Stimulated activated CD8-positive, alpha-beta memory T cell treated with anti-CD3 and anti-CD28 coated beads, Interleukin-12 subunit alpha, Interleukin-12 subunit beta, amount 100 ng/mL, for 24 hours (primary cell): ENCODE results near the gene METTL9.
"Not testable (repeated sequence)": the region's sequence is repeated elsewhere in the genome, so short reads cannot be mapped to it uniquely, and the experiment has no call there.

ENCODE experiments used
- DNase-seq: peaks from one replicate; pipeline ENCODE4 v3.0.0-alpha.2; 2020; ENCODE audit errors: extremely low read depth

The METTL9 gene

DNA sequence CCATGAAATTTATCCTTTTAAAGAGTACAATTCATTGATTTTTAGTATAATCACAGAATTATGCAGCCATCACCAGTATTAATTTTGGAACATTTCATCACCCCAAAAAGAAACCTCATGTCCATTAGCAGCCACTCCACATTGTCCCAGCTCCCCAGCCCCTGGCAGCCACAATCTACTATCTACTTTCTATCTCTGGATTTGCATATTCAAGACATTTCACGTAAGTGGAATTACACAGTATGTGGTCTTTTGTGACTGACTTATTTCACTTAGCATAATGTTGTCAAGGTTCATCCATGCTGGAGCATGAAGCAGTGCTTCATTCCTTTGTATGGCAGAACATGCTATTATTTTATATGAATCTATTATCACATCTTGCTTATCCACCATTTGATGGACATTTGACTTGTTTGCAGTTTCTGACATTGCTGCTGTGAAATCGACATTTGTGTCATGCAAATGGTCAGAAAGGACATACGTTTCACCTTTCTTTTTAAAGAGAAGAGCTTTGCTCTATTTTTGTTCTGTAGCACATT lies 10.7 kb downstream of the METTL9 start:
- no peak for DNase-seq

DNA sequence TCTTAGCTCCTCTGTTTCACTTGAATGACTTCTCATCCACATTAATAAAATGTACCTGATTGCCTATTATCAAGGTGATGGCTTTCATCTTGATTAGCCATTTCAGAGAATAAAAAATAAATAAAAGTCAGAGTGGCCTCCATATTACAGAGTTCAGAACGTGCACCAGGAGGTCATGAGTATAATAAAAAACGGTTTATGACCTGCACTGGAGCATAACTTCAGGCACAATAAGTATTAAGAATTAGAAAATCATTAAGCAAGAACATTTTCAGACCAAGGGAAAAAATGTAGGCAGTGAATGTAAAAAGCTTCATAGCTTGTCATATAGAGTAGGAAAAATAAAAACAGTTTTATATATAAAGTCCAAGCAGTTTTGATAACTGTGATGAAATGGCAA lies 11.4 kb downstream of the METTL9 start:
- no peak for DNase-seq

DNA sequence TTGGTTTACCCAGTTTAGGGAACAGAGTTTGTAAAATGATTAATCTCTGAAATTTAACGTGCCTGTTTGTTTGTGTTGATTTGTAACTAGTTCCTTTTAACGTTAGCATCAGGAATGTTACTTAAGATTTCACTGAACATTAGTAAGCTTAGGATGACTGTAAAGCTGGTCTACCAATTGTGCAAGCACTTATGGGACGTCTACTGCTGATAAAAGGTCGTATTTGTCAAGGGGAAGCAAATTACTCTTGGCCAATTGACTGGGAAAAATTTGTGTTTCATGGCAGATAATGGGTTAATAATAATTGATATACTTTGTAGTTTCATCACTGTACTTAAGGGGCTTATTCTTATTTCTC lies 11.8 kb downstream of the METTL9 start:
- DNase-seq: no peak

DNA sequence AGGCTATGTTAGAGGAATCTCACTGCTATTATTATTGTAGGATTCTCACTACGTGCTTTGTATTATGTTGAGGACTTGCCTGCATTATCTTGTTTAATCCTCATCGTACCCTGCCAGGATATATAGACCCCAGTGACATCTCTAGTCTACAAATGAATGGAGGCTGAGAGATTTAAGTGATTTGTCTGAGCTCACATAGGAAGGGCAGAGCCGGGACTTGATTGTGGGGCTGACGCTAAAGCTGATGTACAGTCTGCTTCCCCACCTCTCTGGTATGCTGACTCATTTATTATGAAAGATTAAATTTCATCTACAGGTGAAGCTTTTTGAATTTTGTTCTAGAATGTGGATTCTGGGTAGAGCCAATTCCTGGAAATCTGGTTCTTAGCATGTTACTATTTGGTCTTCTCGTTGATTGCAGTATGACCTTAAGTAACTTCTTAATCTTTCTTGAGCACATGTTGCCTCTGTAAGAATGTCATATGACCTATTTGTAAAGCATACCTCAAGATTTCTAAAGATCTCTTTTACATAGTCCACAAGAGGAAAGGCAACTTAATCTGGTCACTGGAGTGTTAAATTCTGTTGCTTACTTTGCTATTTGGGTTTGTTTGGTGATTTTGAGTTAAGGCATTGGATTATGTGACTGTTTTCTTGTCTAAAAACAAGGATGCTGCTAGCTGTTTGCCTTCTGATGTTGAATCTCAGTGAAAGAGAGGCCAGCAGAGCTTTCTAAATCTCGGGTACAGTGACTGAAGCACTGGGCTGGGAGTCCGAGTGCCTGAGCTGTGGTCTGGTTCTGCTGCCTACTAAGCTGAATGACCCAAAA lies 12.4 kb downstream of the METTL9 start:
- no peak for DNase-seq

DNA sequence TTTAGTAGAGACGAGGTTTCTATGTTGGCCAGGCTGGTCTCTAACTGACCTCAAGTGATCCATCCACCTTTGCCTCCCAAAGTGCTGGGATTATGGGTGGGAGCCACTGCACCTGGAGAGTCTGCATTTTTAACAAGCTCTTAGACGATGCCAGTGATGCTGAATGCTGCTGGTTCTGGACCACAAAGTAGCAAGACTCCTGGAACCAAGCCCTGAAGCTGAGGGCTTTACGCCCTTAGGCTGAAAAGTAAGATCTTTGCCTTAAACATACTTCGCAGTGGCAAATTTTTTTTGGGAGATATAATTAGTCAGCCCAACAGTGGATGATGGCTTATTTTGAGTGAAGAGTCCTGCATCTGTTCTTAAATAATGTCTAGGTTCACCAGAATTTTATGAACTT lies 14.0 kb downstream of the METTL9 start:
- no peak for DNase-seq

DNA sequence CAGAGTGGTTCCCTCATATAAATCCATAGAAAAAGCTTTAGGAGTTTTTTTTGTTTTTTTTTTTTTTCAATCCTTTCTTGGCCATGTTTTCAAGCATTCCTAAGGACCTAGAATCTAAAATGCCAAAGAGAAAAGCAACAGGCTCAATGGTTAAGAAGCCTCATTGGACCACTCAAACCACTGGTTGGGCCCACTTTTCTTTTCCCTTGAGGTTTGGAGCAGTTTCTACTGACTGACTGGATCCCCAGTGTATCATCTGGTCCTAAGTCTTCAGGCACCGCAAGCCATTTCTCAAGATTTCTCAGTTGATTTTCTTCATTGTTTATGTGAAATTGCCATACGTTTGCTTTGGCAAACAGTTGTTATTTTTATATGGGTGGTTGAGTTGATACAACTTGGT lies 14.4 kb downstream of the METTL9 start:
- no peak for DNase-seq

DNA sequence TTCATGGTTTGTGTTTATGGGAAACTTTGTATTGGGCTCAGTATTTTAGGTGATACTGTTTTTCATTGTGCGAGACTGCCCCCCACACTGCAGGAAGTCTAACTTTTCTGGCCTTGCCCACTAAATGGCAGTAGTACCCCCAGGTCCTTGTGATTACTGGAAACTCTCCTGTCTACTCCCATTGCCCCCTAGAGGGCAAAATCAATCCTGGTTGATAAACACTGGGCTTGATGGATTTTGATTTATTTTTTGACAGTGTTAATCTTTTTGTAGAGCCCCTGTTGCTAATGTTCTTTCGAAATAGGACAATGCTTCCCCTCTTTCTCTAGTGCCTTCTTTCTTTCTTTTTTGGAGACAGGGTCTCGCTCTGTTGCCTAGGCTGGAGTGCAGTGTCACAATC lies 15.5 kb downstream of the METTL9 start:
- no peak for DNase-seq

DNA sequence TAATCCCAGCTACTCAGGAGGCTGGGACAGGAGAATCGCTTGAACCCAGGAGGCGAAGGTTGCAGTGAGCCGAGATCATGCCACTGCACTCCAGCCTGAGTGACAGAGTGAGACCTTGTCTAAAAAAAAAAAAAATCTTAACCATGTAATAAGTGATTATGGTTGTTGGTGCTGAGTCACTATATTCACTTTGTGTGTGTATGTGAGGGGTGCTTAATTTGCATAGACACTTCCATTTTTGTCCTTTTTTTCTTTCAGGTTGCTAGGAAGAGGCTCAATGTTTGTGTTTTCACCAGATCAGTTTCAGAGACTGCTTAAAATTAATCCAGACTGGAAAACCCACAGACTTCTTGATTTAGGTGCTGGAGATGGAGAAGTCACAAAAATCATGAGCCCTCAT lies 18.2 kb downstream of the METTL9 start:
- DNase-seq: no peak

DNA sequence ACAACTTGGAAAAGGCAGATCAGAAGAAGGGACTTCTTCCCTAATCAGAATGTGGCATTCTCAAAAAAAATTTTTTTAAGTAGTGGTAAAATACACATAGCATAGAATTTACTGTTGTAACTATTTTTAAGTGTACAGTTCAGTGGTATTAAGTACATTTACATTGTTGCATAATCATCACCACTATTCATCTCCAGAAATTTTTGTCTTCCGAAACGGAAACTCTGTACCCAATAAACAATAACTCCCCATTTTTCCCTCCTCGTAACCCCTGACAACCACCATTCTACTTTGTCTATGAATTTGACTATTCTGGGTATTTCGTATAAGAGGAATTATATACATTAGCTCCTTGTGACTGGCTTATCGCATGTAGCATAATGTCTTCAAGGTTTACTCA lies 18.9 kb downstream of the METTL9 start:
- no peak for DNase-seq

DNA sequence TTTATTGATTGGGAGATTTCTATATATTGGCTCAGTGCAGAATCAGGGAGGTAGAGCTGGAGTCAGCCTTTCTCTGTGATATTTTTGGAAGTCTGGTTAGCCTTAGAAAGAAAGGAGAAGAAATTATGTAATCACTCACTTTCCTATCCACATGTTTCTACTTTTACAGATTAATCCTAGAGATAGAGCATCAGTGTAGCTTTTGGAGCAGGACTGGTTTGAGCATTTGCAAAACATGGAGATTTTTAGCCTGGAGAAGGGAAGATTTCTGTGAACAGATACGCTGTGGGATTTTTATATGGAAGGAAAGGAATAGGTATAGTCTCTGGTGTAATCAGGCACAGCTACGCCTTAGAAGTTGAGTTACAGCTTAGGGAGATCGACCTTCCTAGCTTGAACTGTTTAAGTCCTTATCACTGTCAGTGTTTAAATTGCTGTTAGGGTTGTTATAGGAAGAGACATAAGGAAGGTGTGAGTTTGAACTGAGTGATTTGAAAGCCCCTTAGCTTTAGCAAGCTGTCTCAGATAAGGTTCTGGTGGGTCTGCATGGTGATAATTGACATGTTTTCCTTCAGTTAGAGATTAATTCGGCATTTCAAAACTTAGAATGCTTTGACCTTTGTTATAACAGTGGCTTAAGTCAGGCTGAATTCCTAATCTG lies 20.5 kb downstream of the METTL9 start:
- no peak for DNase-seq

DNA sequence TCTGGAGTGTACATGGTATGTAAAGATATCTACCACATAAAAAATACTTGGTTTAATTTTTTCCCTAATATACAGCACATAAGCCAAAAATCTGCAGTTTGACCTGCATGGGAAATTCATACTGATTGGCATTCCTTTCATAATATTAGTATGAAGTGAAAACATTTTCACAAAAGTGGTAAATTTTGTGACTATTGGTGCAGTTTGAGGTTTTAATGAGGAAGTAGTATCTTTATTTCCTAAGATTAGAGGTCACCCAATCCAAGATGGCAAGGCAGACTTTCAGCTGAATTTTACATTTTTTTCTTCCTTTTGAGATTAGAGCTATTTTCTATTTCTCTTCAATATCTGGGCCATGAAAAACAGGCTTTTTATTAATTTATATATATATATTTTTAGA lies 21.2 kb downstream of the METTL9 start:
- no peak for DNase-seq

DNA sequence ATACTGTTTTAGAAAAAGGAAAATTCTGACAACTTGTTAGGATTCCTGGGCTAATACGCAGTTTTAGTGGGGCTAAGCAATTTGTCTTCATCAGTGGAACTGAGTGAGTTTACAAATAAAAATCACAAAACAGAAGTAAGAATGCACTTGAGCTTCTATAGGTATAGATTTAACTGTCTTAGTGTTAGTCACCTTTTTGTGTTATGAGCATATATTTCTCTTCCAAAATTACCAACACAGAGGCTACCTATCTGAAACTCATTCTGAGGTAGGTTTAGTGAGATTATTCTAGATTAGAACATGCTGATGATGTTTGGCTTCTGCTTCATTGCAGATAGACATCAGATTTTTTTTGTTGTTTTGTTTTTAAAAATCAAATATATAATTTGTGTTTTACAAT lies 23.2 kb downstream of the METTL9 start:
- DNase-seq: no peak

DNA sequence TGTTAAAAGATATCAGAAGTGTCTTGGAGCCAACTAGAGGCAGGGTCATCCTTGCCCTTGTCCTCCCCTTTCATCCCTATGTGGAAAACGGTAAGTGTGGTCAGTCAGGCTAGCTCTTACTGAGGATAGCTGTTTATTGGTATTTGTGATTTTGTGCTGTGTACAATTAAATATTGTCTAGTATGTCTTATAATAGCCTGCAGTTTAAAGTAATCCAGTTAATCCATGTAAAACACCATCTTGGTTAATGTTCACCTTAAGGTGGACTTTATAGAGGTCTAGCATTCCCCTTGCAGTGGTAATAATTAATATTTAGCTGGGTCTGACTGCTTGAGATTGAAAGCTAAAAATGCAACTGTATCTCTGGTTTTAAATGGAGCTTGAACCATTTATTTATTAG lies 25.6 kb downstream of the METTL9 start:
- no peak for DNase-seq

DNA sequence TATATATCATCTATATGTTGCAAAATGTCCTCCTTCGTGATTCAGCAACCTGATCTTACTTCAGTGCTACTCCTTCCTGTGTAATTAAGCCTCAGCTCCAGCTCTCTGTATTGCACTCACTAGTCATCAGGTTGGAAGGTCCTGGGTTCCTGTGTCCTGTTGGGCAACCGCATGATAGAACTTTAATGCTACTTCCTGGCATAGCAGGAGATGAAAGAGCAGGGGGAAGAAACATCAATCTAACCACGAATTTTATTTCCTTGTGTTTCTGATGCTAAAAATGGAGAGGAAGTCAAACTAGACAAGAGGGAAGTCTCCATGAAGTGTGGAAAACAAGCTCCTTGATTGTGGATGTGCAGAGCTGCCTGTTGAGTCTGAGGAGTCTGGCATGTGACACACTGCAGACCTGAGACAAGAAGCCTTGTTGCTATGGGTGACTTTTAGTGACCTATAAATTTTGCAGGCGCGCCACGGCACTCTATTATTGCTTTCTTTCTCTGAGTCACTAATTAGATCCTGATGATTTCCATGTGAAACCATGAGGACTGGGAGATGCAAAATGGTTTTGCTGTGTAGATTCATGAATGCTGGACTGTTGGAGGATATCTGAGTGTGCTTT lies 27.4 kb downstream of the METTL9 start:
- no peak for DNase-seq

DNA sequence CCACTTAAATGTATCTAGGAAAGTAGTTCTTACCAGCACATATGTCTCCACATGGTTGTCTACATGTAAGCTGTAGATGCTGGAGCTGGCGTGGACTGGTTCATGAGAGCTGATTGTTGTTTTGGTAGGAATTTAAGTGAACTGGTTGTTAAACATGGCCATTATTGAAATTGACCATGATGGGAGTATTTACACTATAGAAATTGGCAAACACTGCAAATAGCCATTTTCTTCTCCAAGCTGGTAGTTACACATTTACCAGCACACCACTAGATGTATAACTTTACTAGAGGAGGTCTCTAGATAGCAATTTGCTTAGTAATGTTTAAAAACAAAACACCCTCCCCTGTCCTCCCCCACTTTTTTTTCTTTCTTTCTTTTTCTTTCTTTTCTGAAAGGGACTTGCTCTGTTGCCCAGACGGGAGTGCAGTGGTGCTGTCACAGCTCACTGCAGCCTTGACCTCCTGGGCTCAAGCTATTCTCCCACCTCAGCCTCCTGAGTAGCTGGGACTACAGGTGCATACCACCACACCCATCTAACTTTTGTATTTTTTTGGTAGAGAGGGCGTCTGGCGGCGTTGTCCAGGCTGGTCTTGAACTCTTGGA lies 28.8 kb downstream of the METTL9 start:
- no peak for DNase-seq

DNA sequence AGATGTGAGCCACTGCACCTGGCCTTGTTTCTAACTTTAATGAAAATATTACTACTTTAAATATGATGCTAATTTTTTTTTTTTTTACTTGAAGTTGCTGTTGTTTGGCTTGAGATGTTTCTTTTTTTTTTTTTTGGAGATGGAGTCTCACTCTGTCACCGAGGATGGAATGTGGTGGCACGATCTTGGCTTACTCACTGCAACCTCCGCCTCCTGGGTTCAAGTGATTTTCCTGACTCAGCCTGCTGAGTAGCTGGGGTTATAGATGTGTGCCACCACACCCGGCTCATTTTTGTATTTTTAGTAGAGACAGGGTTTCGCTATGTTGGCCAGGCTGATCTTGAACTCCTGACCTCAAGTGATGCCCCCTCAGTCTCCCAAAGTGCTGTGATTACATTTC lies 29.4 kb downstream of the METTL9 start:
- DNase-seq: no peak

DNA sequence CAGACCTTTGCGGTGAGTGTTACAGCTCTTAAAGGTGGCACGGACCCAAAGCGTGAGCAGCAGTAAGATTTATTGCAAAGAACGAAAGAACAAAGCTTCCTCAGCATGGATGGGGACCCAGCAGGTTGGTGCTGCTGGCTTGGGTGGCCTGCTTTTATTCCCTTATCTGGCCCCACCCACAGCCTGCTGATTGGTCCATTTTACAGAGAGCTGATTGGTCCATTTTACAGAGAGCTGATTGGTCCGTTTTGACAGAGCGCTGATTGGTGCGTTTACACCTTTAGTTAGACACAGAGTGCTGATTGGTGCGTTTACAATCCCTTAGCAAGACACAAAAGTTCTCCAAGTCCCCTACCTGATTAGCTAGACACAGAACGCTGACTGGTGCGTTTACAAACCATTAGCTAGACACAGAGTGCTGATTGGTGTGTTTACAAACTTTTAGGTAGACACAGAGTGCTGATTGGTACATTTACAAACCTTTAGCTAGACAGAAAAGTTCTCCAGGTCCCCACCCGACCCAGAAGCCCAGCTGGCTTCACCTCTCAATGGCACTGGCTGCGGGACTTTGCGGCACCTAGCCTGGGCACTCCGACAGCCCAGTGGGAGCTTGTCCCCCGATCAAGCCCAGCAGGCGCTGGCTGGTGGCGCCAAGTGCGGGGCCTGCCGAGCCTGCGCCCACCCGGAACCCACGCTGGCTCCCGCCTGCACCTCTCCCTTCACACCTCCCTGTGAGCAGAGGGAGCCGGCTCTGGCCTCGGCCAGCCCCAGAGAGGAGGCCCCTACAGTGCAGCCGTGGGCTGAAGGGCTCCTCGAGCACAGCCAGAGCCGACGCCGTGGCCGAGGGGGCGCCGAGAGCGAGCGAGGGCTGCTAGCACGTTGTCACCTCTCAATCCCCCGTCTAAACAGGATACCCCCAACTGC lies 30.5 kb downstream of the METTL9 start:
- not testable (repeated sequence) for DNase-seq

DNA sequence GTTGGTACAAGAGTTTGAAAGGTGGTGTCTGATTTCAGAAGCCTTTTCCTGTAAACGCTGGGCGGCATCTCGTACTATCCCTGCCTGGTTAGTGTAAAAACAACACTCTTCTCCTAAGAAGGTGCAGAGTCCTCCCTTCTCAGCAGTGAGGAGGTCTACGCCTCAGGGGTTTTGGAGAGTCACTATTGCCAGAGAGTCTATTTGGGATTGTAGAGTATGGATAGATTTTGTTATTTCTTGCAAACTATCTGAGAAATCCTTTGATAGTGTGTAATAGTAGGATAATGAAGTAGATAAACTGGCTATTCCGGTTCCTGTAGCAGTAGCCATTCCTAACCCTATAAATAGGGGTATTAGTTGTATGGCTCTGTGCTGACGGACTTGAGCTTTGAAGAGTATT lies 31.5 kb downstream of the METTL9 start:
- DNase-seq: not testable (repeated sequence)

DNA sequence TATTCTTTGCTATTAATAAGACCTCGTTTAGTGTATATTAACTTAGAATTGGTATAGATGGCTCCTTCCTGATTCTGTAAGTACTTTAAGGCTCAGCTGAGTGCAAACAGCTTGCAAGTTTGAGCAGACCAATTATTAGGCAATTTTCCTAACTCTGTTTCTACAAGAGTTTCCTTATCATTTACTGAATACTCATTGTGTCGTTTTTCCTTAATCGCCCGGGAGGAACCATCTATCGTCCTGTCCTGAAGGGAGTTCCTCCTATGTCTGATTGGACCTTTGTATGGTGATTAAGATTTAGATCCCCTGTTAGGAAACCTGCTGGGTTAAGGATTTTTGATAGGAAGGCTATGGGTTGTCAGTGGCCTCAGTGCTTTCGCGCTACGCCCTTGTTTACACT lies 32.0 kb downstream of the METTL9 start:
- not testable (repeated sequence) for DNase-seq

DNA sequence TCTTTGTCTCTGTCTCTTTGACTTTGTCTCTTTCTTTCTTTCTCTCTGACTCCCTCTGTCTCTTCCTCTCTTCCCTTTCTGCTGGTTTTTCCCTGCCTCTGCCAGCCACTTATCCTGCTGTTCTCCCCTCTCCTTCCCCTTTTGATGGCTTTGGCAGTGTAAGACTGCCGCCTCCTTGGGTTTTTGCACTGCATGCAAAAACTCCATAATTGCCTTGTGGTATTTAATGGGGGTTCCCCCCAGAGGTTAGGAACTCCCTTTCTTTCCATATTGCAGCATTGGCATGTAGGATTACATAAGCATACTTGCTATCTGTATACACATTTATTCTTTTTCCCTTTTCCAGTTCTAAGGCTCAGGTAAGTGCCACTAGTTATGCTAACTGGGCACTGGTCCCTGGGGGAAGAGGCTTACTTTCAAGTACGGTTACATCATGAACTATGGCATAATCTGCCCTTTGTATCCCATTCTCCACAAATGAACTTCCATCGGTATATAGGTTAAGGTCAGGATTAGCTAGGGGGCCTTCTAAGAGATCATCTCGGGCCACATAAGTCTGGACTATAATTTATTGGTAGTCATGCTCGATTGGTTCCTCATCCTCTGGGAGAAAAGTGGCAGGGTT lies 32.7 kb downstream of the METTL9 start:
- not testable (repeated sequence) for DNase-seq

DNA sequence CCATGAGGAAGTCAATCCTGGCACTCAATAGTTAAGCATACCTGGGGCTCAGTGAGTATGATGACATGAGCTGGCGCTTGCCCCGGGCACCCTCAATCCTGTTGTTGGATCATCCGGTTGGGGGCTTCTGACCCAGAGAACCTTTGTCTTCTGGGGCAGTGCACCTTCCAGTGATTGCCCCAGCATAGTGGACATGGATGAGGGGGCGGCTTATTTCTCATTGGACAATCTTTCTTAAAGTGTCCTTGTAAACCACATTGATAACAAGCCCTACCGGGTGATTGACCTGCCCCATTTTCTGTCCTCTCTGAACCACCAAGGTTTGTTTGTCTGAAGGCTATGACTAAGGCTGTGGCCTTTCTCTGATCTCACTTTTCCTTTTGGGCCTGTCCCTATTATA lies 34.8 kb downstream of the METTL9 start:
- no peak for DNase-seq
